ENCODE measurements around the gene RSPH10B2.
"Not testable (repeated sequence)": the region's sequence is repeated elsewhere in the genome, so short reads cannot be mapped to it uniquely, and the experiment has no call there.

- not testable (repeated sequence) for TF ChIP-seq CTCF (IDR thresholded peaks at IDR 0.05; ENCODE audit: insufficient read depth, low read length, poor library complexity, severe bottlenecking); EZH2phosphoT487 (conservative IDR thresholded peaks at IDR 0.05; ENCODE audit: low read length)
These were observed 53.6 kb downstream of the RSPH10B2 start for GRCh38 chr7:6807393-6807918.
